Kidney (tissue), 14 donors: Measurements from ENCODE around the gene OR7D2. TPM values are rescaled to one million over a fixed set of nuclear protein-coding genes. Genes with fewer than 3 reads are reported as not detected.
A peak's percentile ranks its signal among the peaks of the same experiment; 100 is the strongest.
"Not testable (repeated sequence)": the region's sequence is repeated elsewhere in the genome, so short reads cannot be mapped to it uniquely, and the experiment has no call there.

Source experiments
- DNase-seq, 5 donors: peaks; one replicate each; pipeline ENCODE4 v3.0.0-alpha.2; 2013 to 2020
- FAIRE-seq: peaks from 2 replicates; lab custom pipeline; 2012; peaks lifted over from hg19 to GRCh38; lab: Jason Lieb, UNC
- H3K27ac ChIP-seq, 2 donors: one replicate each; pipeline ENCODE4 v1.7.0; 2013; ENCODE audit warnings: low read depth in 2 of 2, low read length in 2 of 2, inconsistent platforms in 1 of 2
- H3K27me3 ChIP-seq: one replicate; pipeline ENCODE4 v1.7.1; 2013; ENCODE audit warnings: low read length, inconsistent platforms; ENCODE audit not compliant: control insufficient read depth, insufficient read depth
- H3K36me3 ChIP-seq, 3 donors: one replicate each; pipeline versions ENCODE4 v1.7.0 to v1.7.1; 2013; ENCODE audit warnings: low read length in 3 of 3, control low read depth in 1 of 3, inconsistent platforms in 1 of 3; ENCODE audit not compliant: insufficient read depth in 3 of 3, control insufficient read depth in 2 of 3
- H3K4me1 ChIP-seq, 3 donors: one replicate each; pipeline versions ENCODE4 v1.7.0 to v1.7.1; 2013; ENCODE audit warnings: low read length in 3 of 3, inconsistent platforms in 1 of 3, low read depth in 1 of 3; ENCODE audit not compliant: control insufficient read depth in 2 of 3, insufficient read depth in 2 of 3
- H3K4me3 ChIP-seq, 3 donors: one replicate each; pipeline versions ENCODE4 v1.7.0 to v1.8.1; 2013; ENCODE audit warnings: low read length in 3 of 3, control low read depth in 1 of 3, inconsistent platforms in 1 of 3
- H3K9ac ChIP-seq, 3 donors: one replicate each; pipeline versions ENCODE4 v1.7.0 to v1.7.1; 2013; ENCODE audit warnings: low read length in 3 of 3, control low read depth in 1 of 3, inconsistent platforms in 1 of 3
- H3K9me3 ChIP-seq, 3 donors: one replicate each; pipeline versions ENCODE4 v1.7.0 to v1.7.1; 2013; ENCODE audit warnings: low read length in 3 of 3, control low read depth in 1 of 3, inconsistent platforms in 1 of 3; ENCODE audit not compliant: control insufficient read depth in 2 of 3, insufficient read depth in 1 of 3
- intact Hi-C: fragments of 100-400 bp; cut with DNase I; formaldehyde crosslinking; loops from one replicate; pipeline ENCODE4 v1.11.1; 2022
- polyA plus RNA-seq: library from polyadenylated mRNA; stranded (reverse); fragments of 350-450 nt; fragmentation: Illumina TruSeq; extraction: RNeasy Lipid Tissue Mini Kit (QIAGEN cat#74804); gene quantifications from one replicate; pipeline ENCODE4 v1.2.3, GENCODE V29; 2014; ENCODE audit warnings: low read depth, low replicate concordance; ENCODE audit not compliant: insufficient read depth
- total RNA-seq: library from RNA; stranded (reverse); fragmentation: NEBNext Ultra II Directional; extraction: Animal tissue kit (Norgen Biotek cat#: 25700); gene quantifications from one replicate; pipeline ENCODE4 v1.2.1, GENCODE V29; 2021
- TF ChIP-seq, protein P1 (sequence below): IDR thresholded peaks from 3 replicates; pipeline ENCODE4 v1.5.1; 2012; ENCODE audit warnings: mild to moderate bottlenecking, moderate library complexity, borderline replicate concordance; ENCODE audit not compliant: insufficient read depth; ENCODE audit errors: extremely low read depth
- donor health status: control.
- donor health status: control.
- donor health status: control.
- donor health status: control.
- donor health status: control.
- donor health status: DM: yes; HTN: yes; CAD: no.
- donor health status: Normal renal cell carcinoma (clear cell type).

OR7D2 gene
- total and polyA plus RNA-seq, 2 donors from 2014 or later = not detected

DNA sequence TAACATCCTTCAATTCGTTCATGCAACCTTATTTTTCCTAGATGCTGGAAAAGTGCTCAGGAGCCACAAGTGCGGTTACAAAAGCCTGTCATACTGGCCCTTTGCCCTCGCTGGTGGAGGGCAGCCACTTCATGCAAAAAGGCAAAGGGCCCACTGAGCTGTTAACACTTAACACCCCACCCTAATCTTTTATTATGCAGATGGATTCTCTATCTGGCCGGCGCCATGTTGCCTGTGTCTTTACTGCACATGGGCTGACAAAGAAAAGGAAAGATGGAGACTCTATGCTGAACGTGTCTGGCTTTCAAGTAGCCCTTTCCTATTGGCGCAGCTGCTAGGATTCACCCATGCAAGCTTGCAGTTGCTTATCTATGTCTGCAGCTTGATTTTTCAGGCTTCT, 10.8 kb downstream of the OR7D2 start:
- H3K27ac ChIP-seq = no peak overlapping the region
- intact Hi-C loops = no loop called here
- H3K9me3 ChIP-seq = no peaks in the 10 kb centered on the region
- no peak overlapping the region for H3K9ac ChIP-seq
- FAIRE-seq = no peak
- no peak for DNase-seq
- TF ChIP-seq, protein P1, sequence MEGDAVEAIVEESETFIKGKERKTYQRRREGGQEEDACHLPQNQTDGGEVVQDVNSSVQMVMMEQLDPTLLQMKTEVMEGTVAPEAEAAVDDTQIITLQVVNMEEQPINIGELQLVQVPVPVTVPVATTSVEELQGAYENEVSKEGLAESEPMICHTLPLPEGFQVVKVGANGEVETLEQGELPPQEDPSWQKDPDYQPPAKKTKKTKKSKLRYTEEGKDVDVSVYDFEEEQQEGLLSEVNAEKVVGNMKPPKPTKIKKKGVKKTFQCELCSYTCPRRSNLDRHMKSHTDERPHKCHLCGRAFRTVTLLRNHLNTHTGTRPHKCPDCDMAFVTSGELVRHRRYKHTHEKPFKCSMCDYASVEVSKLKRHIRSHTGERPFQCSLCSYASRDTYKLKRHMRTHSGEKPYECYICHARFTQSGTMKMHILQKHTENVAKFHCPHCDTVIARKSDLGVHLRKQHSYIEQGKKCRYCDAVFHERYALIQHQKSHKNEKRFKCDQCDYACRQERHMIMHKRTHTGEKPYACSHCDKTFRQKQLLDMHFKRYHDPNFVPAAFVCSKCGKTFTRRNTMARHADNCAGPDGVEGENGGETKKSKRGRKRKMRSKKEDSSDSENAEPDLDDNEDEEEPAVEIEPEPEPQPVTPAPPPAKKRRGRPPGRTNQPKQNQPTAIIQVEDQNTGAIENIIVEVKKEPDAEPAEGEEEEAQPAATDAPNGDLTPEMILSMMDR = no peak
- H3K4me1 ChIP-seq = no peaks in the 10 kb centered on the region
- H3K36me3 ChIP-seq = no peaks in the 10 kb centered on the region
- H3K4me3 ChIP-seq = no peak overlapping the region
- no peaks in the 10 kb centered on the region for H3K27me3 ChIP-seq

DNA sequence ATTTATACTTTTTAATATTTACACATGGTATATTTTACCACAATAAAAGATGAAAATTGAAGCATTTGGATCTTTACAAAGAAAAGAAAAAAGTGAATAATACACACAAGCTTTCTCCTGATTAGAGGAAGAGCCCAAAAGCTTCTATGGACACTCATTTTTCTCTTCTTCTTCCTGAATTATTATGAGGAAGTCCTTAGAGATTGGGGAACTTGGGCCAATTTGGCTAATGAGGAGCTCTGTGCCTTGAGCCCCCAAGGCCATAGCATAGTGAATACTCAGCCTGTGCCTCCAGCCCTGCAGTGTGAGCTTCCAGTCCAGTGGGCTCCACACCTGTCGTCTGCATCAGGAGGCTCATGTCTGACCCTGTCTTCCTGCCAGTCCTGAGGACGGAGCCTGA, 19.3 kb downstream of the OR7D2 start:
- H3K9me3 ChIP-seq, H3K4me1 ChIP-seq, H3K36me3 ChIP-seq, FAIRE-seq, DNase-seq, H3K27me3 ChIP-seq, intact Hi-C loops, H3K9ac ChIP-seq, H3K4me3 ChIP-seq, H3K27ac ChIP-seq: not testable (repeated sequence)

DNA sequence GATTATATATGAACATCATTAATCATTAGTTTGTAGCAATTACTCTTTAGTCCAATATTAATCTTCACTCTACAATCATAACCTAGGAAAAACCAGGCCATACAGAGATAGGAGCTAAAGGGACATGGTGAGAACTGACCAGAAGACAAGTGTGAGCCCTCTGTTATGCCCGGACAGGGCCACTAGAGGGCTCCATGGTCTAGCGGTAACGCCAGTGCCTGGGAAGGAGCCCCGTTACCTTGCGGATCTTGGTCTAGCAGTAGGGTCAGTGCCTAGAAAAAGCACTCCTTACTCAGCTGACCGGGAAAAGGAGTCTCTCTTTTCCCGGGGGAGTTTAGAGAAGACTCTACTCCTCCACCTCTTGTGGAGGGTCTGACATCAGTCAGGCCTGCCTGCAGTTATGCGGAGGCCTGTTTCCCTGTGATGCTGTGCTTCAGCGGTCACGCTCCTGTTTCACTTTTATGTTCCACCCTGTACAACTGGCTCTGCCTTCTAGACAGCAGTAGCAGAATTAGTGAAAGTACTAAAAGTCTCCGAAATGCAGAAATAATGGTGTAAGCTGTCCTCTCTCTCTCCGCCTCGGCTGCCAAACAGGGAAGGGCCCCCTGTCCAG, 26.8 kb downstream of the OR7D2 start:
- Histone ChIP-seq H3K9ac (peak overlapping the region in 1 of 3 donors; percentile 24), H3K27me3 (no peaks in the 10 kb centered on the region), H3K36me3 (no peaks in the 10 kb centered on the region), H3K27ac (no peak overlapping the region), H3K4me1 (peaks cover 0 to 4% (median 0%) of the 10 kb centered on the region in 3 donors), H3K4me3 (peak overlapping the region; percentile 41 to 64 (median 63)), H3K9me3 (no peaks in the 10 kb centered on the region)
- FAIRE-seq (no peak), DNase-seq (peak; percentile 78 to 87 (median 81))
- intact Hi-C loops = no loop called here
- TF ChIP-seq, protein P1 = peak; percentile 68

DNA sequence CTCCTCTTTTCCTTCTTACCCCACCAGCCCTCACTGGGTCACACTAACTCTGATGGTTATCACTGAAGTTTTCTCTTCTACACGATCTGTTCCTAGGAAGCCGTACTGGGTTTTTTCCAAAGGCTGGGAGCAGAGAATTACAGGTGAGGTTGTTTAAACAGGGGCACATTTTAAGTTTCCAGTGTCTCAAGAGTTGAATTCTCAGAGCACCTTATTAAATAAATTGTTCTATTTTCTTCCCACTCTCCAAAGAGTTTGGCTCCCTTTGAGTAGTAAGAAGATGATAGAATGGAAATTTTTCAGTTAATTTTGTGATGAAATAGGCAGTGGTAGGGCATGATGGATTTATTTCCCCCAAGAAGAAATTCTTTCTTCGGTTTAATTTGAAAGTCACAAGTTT, 40.7 kb downstream of the OR7D2 start, which contains the start of gene OR7D4:
TSS of gene OR7D4 (minus strand) at position 101 of the 400 bp plus-strand sequence. CDS start 4,752 bp downstream, outside the sequence.
- no peak within 1 kb of the TSS for H3K27ac ChIP-seq
- H3K4me3 ChIP-seq = no peak within 1 kb of the TSS
- FAIRE-seq = no peak
- intact Hi-C loops = no loop called here
- no peaks in the 10 kb centered on the region for H3K27me3 ChIP-seq
- no peaks in the 10 kb centered on the region for H3K36me3 ChIP-seq
- H3K9me3 ChIP-seq = no peaks in the 10 kb centered on the region
- H3K9ac ChIP-seq = no peak within 1 kb of the TSS
- H3K4me1 ChIP-seq = no peaks in the 10 kb centered on the region
- TF ChIP-seq, protein P1 = no peak
- DNase-seq = no peak

Other genes with a start within 250 kb of the OR7D2 start
- gene MUC16, start 168.6 kb upstream of the OR7D2 start, total RNA-seq = 0.41 TPM
- gene MUC16, start 168.6 kb upstream of the OR7D2 start, polyA plus RNA-seq = not detected
- gene OR1M1, start 91.9 kb upstream of the OR7D2 start, total RNA-seq = not detected
- not detected for gene OR1M1, start 91.9 kb upstream of the OR7D2 start, polyA plus RNA-seq
- not detected for gene OR7G2, start 71.5 kb upstream of the OR7D2 start, total RNA-seq
- gene OR7G2, start 71.5 kb upstream of the OR7D2 start, polyA plus RNA-seq = not detected
- gene OR7G1, start 63.2 kb upstream of the OR7D2 start, total RNA-seq = not detected
- not detected for gene OR7G1, start 63.2 kb upstream of the OR7D2 start, polyA plus RNA-seq
- not detected for gene OR7G3, start 52.0 kb upstream of the OR7D2 start, total RNA-seq
- gene OR7G3, start 52.0 kb upstream of the OR7D2 start, polyA plus RNA-seq = not detected
- 32.6 TPM for gene ZNF317, start 38.6 kb upstream of the OR7D2 start, total RNA-seq
- 30.2 TPM for gene ZNF317, start 38.6 kb upstream of the OR7D2 start, polyA plus RNA-seq
- gene OR7D4, start 40.6 kb downstream of the OR7D2 start, total RNA-seq = not detected
- gene OR7D4, start 40.6 kb downstream of the OR7D2 start, polyA plus RNA-seq = not detected
- gene OR7E24, start 72.0 kb downstream of the OR7D2 start, total RNA-seq = not detected
- gene OR7E24, start 72.0 kb downstream of the OR7D2 start, polyA plus RNA-seq = not detected
- gene ZNF699, start 130.9 kb downstream of the OR7D2 start, total RNA-seq = 11.4 TPM
- 0.69 TPM for gene ZNF699, start 130.9 kb downstream of the OR7D2 start, polyA plus RNA-seq
- gene ZNF559, start 145.2 kb downstream of the OR7D2 start, total RNA-seq = 28.5 TPM
- gene ZNF559, start 145.2 kb downstream of the OR7D2 start, polyA plus RNA-seq = 19.5 TPM
- 1.8 TPM for gene ZNF177, start 184.0 kb downstream of the OR7D2 start, total RNA-seq
- gene ZNF177, start 184.0 kb downstream of the OR7D2 start, polyA plus RNA-seq = 5.7 TPM